Measurements from ENCODE around the gene BOK.

- TF ChIP-seq CTCF (IDR thresholded peaks at IDR 0.05) (no peak), POLR2A (IDR thresholded peaks at IDR 0.05) (no peak)
These were observed 16.5 kb downstream of the BOK start for GRCh38 chr2:241574911-241575623.
